ENCODE measurements around the gene HEPN1.

Gene HEPN1

GRCh38 chr11:124882339-124883071 lies 36.5 kb upstream of the HEPN1 start:
- no peak overlapping the region for H3K9ac ChIP-seq
- no peak overlapping the region for H3K4me3 ChIP-seq (ENCODE audit: low read depth, low read length)
- no peaks in the 10 kb centered on the region for H3K79me2 ChIP-seq
- TF ChIP-seq CTCF (IDR thresholded peaks at IDR 0.05) = no peak
- H3K27ac ChIP-seq = no peak overlapping the region
- H2AFZ ChIP-seq = no peak overlapping the region
- H3K4me2 ChIP-seq (ENCODE audit: low read length) = no peak overlapping the region
- H3K4me1 ChIP-seq = no peaks in the 10 kb centered on the region
- no peaks in the 10 kb centered on the region for H3K36me3 ChIP-seq (ENCODE audit: control insufficient read depth, insufficient read depth, low read length)
- no peaks in the 10 kb centered on the region for H3K27me3 ChIP-seq (ENCODE audit: control insufficient read depth, insufficient read depth, low read length)
- H3K9me3 ChIP-seq (ENCODE audit: control insufficient read depth, low read length) = no peaks in the 10 kb centered on the region

- Histone ChIP-seq H3K4me3 (ENCODE audit: low read depth, low read length) (no peak overlapping the region), H2AFZ (no peak overlapping the region), H3K9me3 (ENCODE audit: control insufficient read depth, low read length) (no peaks in the 10 kb centered on the region), H3K79me2 (no peaks in the 10 kb centered on the region), H3K27me3 (ENCODE audit: control insufficient read depth, insufficient read depth, low read length) (no peaks in the 10 kb centered on the region), H3K9ac (no peak overlapping the region), H3K27ac (no peak overlapping the region), H3K4me2 (ENCODE audit: low read length) (no peak overlapping the region), H3K36me3 (ENCODE audit: control insufficient read depth, insufficient read depth, low read length) (no peaks in the 10 kb centered on the region), H3K4me1 (no peaks in the 10 kb centered on the region)
- TF ChIP-seq CTCF (IDR thresholded peaks at IDR 0.05) = no peak
Measured at GRCh38 chr11:124884340-124884739, 34.7 kb upstream of the HEPN1 start.

- H3K27me3 ChIP-seq (ENCODE audit: control insufficient read depth, insufficient read depth, low read length) = no peaks in the 10 kb centered on the region
- no peak overlapping the region for H2AFZ ChIP-seq
- H3K4me2 ChIP-seq (ENCODE audit: low read length) = no peak overlapping the region
- H3K9ac ChIP-seq = no peak overlapping the region
- no peaks in the 10 kb centered on the region for H3K9me3 ChIP-seq (ENCODE audit: control insufficient read depth, low read length)
- H3K36me3 ChIP-seq (ENCODE audit: control insufficient read depth, insufficient read depth, low read length) = no peaks in the 10 kb centered on the region
- no peak overlapping the region for H3K27ac ChIP-seq
- no peaks in the 10 kb centered on the region for H3K4me1 ChIP-seq
- no peak overlapping the region for H3K4me3 ChIP-seq (ENCODE audit: low read depth, low read length)
- TF ChIP-seq CTCF (IDR thresholded peaks at IDR 0.05) = no peak
- no peaks in the 10 kb centered on the region for H3K79me2 ChIP-seq
Measured at GRCh38 chr11:124884869-124885479, 34.1 kb upstream of the HEPN1 start.

GRCh38 chr11:124886476-124886875 lies 32.6 kb upstream of the HEPN1 start:
- no peaks in the 10 kb centered on the region for H3K4me1 ChIP-seq
- no peak overlapping the region for H3K9ac ChIP-seq
- H3K27me3 ChIP-seq (ENCODE audit: control insufficient read depth, insufficient read depth, low read length) = no peaks in the 10 kb centered on the region
- no peaks in the 10 kb centered on the region for H3K79me2 ChIP-seq
- no peaks in the 10 kb centered on the region for H3K36me3 ChIP-seq (ENCODE audit: control insufficient read depth, insufficient read depth, low read length)
- TF ChIP-seq CTCF (IDR thresholded peaks at IDR 0.05) = no peak
- H2AFZ ChIP-seq = no peak overlapping the region
- no peak overlapping the region for H3K4me2 ChIP-seq (ENCODE audit: low read length)
- no peaks in the 10 kb centered on the region for H3K9me3 ChIP-seq (ENCODE audit: control insufficient read depth, low read length)
- H3K4me3 ChIP-seq (ENCODE audit: low read depth, low read length) = no peak overlapping the region
- no peak overlapping the region for H3K27ac ChIP-seq

Data from parathyroid adenoma (tissue), 2 donors.